DMS153 (cell line): Measurements from ENCODE around the gene CROCC2.
A peak's percentile ranks its signal among the peaks of the same experiment; 100 is the strongest.

Experiments used
- DNase-seq: peaks from one replicate; lab custom pipeline; 2025; lab: John Stamatoyannopoulos, UW

The CROCC2 gene

GRCh38 chr2:241015439-241015838, 109.3 kb downstream of the CROCC2 start:
- DNase-seq: no peak

- no peak for DNase-seq
Measured at GRCh38 chr2:241017228-241017940, 111.2 kb downstream of the CROCC2 start.

GRCh38 chr2:241018051-241018891, 112.1 kb downstream of the CROCC2 start:
- DNase-seq: no peak

DNA sequence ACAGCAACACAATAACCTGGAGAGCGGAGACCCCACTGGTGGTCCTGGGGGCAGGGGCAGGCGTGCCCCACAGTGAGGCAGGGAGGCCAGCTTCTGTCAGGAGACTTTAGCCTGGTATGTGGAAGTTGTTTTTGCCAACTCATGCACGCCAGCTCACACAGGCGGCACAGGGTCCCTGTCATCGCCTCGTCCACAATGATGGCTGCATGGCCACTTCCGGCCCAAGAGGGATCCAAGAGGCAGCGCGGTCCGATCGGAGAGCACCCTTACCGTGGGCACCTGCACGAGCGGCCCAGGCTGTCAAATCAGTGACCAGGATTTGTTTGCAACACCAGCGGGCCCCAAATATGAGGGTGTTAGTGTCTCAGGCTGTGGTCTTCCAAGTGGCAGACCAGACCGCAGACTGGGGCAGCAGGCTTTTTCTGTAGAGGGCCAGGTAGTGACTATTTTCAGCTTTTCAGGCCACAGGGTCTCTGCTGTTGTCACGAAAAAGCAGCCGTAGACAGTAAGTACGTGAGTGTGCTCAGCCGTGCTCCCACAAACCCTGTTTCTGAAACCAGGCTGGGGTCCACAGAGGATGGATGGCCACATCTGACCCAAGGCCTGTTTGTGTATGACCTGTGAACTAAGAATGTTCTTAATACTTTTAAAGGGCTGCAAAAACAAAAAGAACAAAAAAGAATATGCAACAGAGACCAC, 113.5 kb downstream of the CROCC2 start:
- no peak for DNase-seq

DNA sequence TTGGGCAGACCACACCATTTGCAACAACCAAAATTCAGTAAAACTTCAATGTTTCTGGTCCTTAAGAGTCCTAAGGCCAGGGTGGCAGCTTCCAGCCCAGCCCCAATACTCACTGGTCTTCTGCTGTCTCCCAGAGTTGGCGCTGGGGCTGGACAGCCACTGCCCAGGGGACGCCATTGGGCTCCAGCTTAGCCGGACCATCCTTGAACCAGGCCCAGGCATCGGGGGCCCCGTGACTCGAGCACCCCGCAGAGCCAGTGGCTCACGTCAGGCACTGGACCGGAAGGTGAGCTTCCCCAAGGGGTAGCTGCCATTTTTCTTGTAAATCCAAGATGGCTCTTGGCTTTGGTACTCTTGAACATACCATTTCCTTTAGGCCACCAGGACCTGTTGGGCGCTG, 114.1 kb downstream of the CROCC2 start:
- DNase-seq: no peak

GRCh38 chr2:241020629-241021190, 114.6 kb downstream of the CROCC2 start:
- DNase-seq: no peak

GRCh38 chr2:241025639-241026038, 119.5 kb downstream of the CROCC2 start:
- no peak for DNase-seq

DNA sequence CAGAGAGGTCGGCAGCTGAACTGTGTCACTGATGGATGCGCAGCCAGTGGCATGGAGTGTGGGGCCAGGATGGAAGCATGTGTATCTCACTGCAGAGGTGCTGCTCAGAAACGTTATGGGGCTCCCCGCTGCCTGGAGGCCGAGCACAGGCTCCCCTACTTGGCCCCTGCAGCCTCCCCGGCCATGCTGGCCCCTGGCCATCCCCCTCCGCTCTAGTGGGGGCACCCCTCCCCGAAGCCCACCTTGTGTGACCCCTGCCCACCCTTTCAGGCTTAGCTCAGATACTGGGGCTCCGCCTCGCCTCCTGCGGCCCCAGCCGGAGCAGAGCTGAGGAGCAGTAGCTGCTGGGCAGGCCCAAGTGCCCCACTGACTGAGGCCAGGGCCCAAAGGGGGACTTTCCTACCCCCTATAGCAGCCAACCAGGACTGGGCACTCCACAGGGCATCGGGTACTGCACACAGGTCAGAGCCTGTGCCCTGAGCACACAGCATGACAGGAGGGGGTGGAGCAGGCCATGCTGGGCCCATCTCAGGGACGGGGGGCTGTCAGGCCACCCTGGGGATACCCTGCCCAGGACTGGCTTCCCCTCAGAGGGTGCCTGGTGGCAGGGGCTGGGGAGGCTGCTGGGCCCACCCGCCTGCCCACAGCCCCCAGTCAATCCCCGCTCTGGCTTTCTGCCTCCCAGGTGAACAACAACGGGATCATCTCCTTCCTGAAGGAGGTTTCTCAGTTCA, 123.6 kb downstream of the CROCC2 start:
- DNase-seq: no peak

- DNase-seq: no peak
Measured at GRCh38 chr2:241030333-241030680, 124.2 kb downstream of the CROCC2 start.

DNA sequence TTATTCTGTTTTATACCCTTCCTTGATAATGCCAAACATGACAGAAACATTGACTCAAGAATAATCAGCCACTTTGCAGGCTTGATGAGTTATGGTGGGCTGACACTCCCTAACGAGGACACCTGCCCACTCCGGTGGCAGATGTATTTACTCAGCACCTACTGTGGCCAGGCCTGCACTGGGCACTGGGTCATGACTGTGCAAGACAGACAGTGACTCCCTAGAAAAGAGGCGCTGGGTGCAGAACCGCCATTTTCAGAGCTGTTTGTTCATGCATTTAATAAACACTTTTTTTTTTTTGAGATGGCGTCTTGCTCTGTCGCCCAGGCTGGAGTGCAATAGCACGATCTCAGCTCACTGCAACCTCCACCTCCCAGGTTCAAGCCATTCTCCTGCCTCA, 124.7 kb downstream of the CROCC2 start:
- DNase-seq: no peak

GRCh38 chr2:241031436-241032165, 125.5 kb downstream of the CROCC2 start:
- DNase-seq: no peak

- no peak for DNase-seq
Measured at GRCh38 chr2:241033336-241033987, 127.3 kb downstream of the CROCC2 start.

DNA sequence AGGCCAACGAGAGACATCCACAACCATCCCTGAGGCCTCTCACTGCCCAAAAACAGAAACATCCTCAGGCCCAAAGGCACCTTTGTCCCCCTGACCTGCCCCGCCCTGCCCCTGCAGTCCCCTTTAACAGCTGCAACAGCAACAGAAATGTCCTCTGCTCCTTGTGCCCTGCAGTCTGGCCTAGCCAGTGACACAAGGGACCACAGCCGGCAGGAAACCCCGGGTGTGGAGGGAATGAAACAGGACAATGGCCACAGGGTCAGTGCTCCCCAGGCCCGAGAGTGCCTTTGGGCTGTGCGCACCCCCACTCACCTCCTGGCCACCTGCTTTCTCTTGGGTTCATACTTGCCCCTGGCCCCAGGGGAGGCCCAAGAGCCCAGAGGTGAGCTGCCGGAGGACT, 127.9 kb downstream of the CROCC2 start:
- DNase-seq: no peak

DNA sequence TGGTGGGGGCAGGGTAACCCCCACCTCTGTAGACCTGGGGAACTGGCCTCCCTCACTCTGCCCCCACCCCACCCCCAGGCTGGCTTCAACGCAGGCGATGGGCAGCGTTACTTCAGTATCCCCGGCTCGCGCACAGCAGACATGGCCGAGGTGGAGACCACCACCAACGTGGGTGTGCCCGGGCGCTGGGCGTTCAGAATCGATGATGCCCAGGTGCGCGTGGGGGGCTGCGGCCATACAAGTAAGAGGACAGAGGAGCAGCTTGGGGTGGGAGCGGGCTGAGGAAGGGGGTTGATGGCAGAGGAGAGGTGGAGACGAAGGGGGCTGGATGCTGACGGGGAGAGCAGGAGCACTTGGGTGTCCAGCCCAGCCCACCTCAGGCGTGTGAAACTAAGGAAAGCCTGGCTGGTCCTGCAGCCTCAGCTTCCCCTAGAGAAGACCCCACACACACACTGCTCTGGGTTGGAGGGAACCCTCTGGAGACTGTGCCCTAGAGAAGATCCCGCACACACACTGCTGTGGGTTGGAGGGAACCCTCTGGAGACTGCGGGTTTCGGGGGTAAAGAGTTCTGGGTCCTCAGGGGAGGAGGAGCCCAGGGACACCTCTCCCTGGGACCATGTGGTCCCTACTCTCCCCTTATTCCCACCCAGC, 128.5 kb downstream of the CROCC2 start:
- DNase-seq: no peak

GRCh38 chr2:241035142-241035817, 129.1 kb downstream of the CROCC2 start:
- no peak for DNase-seq

DNA sequence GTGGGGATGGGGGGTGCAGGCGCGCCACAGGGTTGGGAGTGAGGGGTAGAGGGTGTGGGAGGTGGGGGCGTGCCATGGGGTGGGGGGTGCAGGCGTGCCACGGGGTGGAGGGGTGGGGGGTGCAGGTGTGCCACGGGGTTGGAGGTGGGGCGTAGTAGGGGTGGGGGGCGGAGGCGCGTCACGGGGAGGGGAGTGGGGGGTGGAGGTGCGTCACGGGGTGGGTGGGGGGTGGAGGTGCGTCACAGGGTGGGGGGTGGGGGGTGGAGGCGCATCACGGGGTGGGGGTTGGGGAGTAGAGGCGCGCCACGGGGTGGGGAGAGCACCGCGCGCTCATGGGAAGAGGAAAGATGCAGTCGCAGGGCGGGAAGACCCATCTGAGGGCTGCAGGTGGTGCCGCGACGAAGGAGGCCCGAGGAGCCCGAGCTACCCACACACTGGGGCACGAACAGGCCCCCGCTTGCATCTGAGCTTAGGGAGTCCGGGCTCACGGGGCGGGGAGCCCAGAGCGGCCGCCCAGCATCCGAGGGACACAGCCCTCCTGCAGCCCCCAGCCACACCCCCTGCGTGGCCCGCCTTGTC, 129.8 kb downstream of the CROCC2 start:
- no peak for DNase-seq

DNA sequence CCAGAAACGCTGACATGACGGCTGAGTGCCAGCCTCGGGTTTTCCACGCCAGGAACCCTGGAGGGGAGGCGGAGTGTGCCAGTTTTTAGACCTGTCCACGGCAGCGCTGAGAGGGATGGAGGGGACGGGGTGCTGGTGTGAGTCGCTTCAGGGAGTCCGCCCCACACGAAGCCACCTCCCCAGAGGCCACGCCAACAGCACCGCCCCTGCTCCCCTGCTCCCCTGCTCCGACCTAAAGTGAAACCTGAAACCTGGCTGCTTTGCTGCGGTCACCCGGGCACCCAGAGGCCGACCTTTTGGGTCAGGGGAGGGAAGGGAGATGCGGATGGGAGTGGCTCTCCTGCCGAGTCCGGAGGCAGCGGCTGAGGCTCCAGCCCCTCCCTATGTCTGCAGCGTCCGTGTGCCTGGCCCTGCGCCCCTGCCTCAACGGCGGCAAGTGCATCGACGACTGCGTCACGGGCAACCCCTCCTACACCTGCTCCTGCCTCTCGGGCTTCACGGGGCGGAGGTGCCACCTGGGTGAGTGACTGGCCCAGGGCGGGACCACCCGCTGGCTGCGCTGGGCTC, 130.3 kb downstream of the CROCC2 start:
- DNase-seq: peak; percentile 14

DNA sequence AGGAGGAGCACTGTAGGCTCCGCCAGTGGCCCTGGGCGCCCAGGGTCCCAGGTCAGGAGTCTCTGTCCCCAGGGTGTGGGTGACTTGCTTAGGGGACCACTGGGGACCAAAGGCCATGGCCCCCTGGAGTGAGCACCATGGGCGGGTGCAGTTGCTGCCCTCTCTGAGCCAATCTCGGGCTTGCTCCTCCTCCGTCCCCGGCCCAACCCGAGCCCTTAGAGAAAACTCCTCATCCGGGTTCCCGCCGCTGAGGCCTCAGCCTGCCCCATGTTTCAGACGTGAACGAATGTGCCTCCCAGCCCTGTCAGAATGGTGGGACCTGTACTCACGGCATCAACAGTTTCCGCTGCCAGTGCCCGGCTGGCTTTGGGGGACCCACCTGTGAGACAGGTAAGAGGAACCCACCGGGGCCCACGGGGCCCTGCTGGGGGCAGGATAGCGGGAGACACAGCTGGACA, 130.9 kb downstream of the CROCC2 start:
- peak; percentile 22 for DNase-seq

GRCh38 chr2:241037498-241037897, 131.4 kb downstream of the CROCC2 start:
- no peak for DNase-seq
